ENCODE data around the gene SLIT3.

DNA sequence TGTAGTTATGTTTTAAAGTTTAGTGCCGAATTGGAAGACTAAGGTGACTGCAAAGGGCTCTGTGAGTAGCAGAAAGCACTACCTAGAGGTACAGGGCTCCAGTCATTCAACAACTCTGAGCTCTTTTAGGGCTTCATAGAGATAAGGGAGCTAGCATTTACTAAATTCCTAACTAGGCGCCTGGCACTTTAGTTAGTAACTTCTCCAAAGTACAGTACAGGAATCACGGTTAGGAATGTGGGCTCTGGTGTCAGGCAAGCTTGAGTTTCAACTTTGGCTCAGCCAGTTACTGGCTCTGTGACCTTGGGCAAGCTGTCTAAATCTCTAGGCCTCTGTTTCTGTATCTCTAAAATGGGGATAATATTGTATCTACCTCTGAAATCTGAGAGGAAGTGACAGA is 115.3 kb downstream of the SLIT3 start:
- TF ChIP-seq CTCF (IDR thresholded peaks at IDR 0.05; ENCODE audit: low read depth, low read length) (no peak), EZH2phosphoT487 (IDR thresholded peaks at IDR 0.05; ENCODE audit: low read depth) (no peak)
